ENCODE data around the gene ADRA2C. TPM values are rescaled to one million over a fixed set of nuclear protein-coding genes. Genes with fewer than 3 reads are reported as not detected.

ADRA2C gene
- total RNA-seq, 1 experiment from 2014 or later, result 23.5 TPM

- no peak for TF ChIP-seq CTCF (IDR thresholded peaks at IDR 0.05)
- no peak for TF ChIP-seq POLR2AphosphoS5 (IDR thresholded peaks at IDR 0.05; ENCODE audit: low read depth, low read length)
- no peak for TF ChIP-seq SIN3A (IDR thresholded peaks at IDR 0.05; ENCODE audit: borderline replicate concordance, insufficient read depth, low read depth, low read length)
- no peak for TF ChIP-seq TCF7L2 (IDR thresholded peaks at IDR 0.05; ENCODE audit: low read depth, low read length)
- in situ Hi-C loops (cut with HindIII; ENCODE audit: low pct_unique_long_range_greater_than_20kb, low sequenced_read_pairs), result no loop called here
- Histone ChIP-seq H3K4me3 (ENCODE audit: low read depth in 2 of 2, low read length in 2 of 2) (no peak overlapping the region), H3K27ac (ENCODE audit: low read length) (no peak overlapping the region), H3K4me1 (ENCODE audit: control insufficient read depth, insufficient read depth, low read length) (peaks cover 4% of the 10 kb centered on the region), H3K36me3 (ENCODE audit: control insufficient read depth, insufficient read depth, low read length) (no peaks in the 10 kb centered on the region), H3K27me3 (ENCODE audit: control insufficient read depth, insufficient read depth, low read length) (no peaks in the 10 kb centered on the region), H3K9me3 (ENCODE audit: control insufficient read depth, insufficient read depth, low read depth, low read length) (no peaks in the 10 kb centered on the region)
- ATAC-seq (no peak), DNase-seq (ENCODE audit: low read depth, low spot score) (no peak)
- POLR2A ChIA-PET, result no interaction called here
- CTCF ChIA-PET, result no interaction called here
- intact Hi-C loops (cut with micrococcal nuclease; ENCODE audit: unreplicated experiment), result no loop called here
- no TSS peak for BruUV-seq (replicated peaks)
These were observed 11.5 kb downstream of the ADRA2C start for GRCh38 chr4:3777669-3778068.

GRCh38 chr4:3779509-3779908, 13.3 kb downstream of the ADRA2C start:
- in situ Hi-C loops (cut with HindIII; ENCODE audit: low pct_unique_long_range_greater_than_20kb, low sequenced_read_pairs), result no loop called here
- H3K4me3 ChIP-seq (ENCODE audit: low read depth in 2 of 2, low read length in 2 of 2), result no peak overlapping the region
- no peaks in the 10 kb centered on the region for H3K27me3 ChIP-seq (ENCODE audit: control insufficient read depth, insufficient read depth, low read length)
- ChIA-PET POLR2A (no interaction called here), CTCF (no interaction called here)
- intact Hi-C loops (cut with micrococcal nuclease; ENCODE audit: unreplicated experiment), result no loop called here
- DNase-seq (ENCODE audit: low read depth, low spot score) (no peak), ATAC-seq (peak; percentile 26; the same call in 1 of the 2 replicates)
- no peaks in the 10 kb centered on the region for H3K9me3 ChIP-seq (ENCODE audit: control insufficient read depth, insufficient read depth, low read depth, low read length)
- TF ChIP-seq REST (IDR thresholded peaks at IDR 0.05; ENCODE audit: insufficient read depth in 1 of 2, low read depth in 2 of 2, low read length in 1 of 2) (no peak), POLR2AphosphoS5 (IDR thresholded peaks at IDR 0.05; ENCODE audit: low read depth, low read length) (no peak), SIN3A (IDR thresholded peaks at IDR 0.05; ENCODE audit: borderline replicate concordance, insufficient read depth, low read depth, low read length) (no peak), TCF7L2 (IDR thresholded peaks at IDR 0.05; ENCODE audit: low read depth, low read length) (no peak), CTCF (IDR thresholded peaks at IDR 0.05) (no peak)
- no peak overlapping the region for H3K27ac ChIP-seq (ENCODE audit: low read length)
- H3K4me1 ChIP-seq (ENCODE audit: control insufficient read depth, insufficient read depth, low read length), result peaks cover 4% of the 10 kb centered on the region
- H3K36me3 ChIP-seq (ENCODE audit: control insufficient read depth, insufficient read depth, low read length), result no peaks in the 10 kb centered on the region
- BruUV-seq (replicated peaks), result no TSS peak

Measured in Panc1 (cell line).